ENCODE results near the gene PREX1.

Gene PREX1

DNA sequence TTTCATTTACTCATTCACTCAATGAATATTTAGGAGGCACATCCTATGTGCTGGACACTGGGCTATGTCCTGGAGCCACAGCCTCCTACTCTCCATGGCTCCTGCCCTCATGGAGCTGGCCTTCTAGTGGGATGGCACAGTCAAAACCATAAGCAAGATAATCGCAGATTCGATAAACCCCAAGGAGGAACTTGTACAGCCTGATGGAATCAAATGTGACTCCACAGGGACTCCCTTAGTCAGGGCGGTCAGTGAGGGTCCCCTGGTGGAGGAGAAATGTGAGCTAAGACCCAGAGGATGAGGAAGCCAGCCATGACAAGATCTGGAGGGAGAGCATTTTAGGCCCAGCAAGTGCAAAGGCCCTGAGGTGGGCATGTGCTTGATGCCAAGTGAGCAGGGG, 211.9 kb downstream of the PREX1 start:
- in situ Hi-C loops (cut with MboI; ENCODE audit: low sequenced_read_pairs): no loop called here

DNA sequence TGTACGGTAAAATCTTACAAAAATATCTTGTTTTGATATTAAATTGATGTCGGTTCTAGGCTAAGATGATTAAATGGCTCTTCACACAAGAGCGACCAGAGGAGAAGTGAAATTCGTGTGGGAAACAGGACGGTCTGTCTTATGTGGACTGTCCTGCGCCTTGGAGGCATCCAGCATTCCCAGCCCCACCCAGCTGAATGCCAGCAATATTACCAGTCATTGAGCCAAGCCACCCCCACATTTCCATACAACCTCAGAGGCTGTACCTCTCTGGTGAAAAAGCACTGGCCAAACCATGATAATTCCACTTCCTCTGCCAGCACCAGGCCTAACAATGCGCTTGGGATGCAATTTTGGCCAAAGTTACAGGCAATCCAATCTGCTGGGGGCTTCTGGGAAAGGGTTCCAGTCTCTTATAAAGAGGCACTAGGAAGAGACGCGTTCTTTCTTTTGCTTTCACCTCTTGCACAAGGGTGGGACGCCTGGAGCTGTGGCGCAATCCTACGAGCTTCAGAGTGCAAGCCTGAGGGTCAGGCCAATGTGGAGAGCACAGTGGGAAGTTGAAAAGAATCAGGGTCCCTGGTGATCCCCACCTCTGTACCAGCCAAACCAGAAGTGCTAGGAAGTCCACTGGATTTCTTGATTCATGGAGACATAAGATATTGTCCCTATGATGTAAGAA, 213.1 kb downstream of the PREX1 start:
- in situ Hi-C loops (cut with MboI; ENCODE audit: low sequenced_read_pairs): no loop called here

DNA sequence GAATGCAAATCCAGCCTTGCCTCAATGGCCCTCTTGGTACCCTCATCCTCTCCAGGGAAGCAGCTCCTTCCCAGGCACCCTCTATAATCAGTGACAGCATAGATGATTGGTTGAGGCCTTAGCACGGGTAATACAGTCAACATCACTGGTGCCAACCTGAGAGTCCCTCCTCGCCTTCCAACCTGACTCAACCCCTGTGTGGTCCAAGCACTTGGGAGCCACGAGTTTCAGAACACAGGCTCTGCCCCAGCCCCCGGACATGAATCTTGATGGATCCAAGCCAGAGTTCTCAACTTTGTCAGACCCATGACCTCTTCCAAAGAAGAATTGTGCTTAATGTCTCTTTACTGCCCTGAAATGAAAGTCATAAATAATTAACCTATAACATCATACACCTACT, 213.9 kb downstream of the PREX1 start:
- in situ Hi-C loops (cut with MboI; ENCODE audit: low sequenced_read_pairs): no loop called here

DNA sequence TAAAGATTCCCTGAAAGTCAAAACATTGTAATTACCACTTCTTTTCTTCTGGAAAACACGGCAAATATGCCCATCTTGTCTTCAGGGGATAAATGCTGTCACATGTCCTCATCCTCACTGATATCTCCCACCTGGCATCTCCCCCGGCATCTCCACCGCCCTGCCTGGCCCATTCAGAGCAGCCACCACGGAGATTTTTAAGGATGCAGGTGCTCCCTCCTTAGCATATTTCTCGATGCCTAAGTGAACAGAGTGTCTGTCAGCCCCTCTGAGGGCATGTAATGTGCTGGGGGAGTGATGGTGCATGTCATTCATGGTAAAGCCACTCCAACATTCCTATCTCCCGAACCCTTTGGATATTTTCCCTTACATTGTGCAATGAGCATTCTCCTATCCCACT, 215.5 kb downstream of the PREX1 start:
- in situ Hi-C loops (cut with MboI; ENCODE audit: low sequenced_read_pairs): no loop called here

DNA sequence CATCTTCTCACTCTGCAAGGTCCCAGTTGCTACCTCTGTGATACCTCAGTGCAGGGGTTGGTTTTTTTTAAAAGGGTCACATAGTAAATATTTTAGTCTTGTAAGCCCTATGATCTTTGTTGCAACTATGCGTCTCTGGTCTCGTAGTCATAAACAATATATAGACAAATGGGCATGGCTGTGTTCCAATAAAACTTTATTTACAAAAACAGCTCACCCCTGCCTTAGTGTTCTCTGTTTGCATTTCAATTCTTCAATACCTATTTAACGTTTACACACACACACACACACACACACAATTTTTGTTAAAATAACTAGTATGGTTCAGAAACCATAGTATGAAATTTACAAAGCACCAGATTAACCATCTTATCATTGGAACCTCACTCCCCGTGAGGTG, 216.8 kb downstream of the PREX1 start:
- in situ Hi-C loops (cut with MboI; ENCODE audit: low sequenced_read_pairs): no loop called here

DNA sequence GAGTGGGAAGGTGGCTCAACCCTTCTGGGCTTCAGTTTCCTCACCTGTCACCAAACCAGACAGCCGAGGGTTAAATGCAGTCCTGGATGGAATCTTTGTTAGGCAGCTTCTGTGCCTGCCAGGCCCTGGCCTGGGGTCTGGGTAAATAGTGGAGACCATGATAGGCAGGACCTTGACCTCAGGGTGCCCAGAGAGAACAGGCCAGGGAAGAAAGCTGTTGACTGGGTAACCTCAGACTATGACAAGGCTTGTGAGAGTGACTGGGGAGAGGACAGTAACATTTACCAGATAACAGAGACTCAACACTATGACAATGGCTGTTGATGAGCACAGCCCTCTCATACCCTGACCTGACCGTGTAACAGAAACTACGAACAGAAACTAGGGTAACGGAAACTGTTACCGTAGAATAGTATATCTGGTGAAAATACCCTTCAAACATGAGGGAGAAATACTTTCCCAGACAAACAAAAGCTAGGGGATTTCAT, 218.3 kb downstream of the PREX1 start:
- in situ Hi-C loops (cut with MboI; ENCODE audit: low sequenced_read_pairs): no loop called here

DNA sequence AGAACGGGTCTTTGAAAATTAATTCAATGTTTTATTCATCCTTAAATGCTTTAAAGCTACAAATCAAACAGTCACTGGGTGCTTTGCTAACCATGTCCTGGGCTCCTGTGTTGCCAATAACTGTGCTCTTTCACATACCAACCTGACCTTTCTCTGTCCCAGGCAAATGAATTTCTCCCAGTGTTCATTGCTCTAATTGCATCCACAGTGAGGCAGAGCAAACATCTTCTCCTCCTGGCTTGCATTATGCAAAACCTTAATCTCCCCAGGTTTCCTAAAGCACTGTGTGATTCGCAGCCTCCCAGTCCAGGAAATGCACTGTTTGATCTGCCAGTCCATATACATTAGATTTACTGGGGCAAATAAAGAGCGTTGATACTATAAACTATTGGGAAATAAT, 219.0 kb downstream of the PREX1 start:
- in situ Hi-C loops (cut with MboI; ENCODE audit: low sequenced_read_pairs): no loop called here

DNA sequence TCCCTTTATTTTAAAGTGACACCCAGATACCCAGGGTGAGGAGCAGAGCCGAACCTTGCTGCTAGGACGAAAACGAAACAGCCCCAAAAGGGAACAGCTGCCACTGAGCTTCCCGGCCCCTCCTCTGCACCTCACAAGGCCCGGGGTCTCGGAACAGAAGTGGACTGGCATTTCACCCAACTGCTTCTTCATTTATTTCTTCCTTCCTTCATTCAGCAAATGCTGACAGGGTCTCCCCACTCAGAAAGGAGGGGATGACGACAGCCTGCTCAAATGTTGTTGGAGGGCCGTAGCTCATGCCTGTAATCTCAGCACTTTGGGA, 220.3 kb downstream of the PREX1 start:
- in situ Hi-C loops (cut with MboI; ENCODE audit: low sequenced_read_pairs): no loop called here

DNA sequence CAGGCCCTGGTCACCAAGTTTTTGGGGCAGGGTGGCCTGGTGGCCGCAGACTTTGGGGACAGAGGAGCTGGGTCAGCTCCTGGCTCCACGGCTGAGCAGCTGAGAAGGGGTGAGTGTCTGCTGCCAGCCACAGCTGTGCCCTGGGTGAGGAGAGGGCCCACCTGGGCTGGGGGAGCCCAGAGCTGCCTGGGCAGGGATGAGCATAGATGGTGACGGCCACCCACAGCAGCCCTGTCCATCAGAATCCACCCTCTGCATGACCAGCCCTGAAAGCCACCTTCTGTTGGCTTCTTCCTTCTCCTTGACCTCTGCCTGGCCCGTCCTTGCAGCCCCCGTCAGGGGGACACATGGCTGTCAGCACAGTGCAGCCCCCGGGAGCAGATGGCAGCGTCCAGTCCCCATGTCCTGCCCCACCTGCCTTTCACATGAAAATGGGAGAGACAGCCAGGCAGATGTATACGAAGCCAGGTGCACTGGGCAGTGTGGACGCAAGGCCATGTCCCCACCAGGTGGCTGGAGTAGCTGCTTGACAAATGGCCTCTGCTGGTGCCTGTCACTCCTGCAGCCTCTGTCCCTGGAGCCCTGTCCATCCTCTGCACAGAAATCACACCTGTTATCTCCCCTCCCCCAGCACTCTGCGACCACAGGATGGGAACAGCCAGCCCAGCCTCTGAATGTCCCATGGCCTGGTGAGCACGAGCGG, 220.8 kb downstream of the PREX1 start:
- in situ Hi-C loops (cut with MboI; ENCODE audit: low sequenced_read_pairs): no loop called here

DNA sequence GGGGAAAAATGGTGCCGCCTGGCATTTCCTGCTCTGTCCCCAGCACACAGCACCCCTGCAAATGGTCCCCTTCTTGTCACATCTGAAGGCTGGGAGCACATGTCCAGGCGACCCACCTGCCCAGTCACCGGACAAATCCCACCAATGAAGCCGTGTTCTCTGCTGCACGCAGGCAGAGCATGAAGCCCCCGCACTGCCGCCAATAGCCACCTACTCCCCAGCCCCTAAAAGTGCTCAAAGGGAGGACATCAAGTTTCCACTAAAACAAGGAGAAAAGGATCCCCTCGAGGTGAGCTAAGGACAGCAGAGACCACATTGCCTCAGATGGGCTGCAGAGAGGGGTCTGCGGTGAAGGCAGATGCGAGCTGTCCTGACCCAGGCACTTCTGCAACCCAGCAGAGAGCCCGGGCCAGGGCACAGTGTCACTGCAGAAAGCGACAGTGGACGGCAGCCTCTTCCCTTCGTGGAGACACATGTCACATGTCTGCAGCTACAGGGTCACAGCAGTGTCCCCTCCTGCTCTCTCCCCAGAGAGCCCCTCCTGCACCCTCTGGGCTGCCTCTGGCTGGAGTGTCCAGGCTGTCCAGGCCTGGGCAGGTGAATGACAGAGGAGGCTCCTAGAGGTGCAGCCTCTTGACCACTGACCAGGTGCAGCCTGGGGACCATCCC, 221.5 kb downstream of the PREX1 start:
- in situ Hi-C loops (cut with MboI; ENCODE audit: low sequenced_read_pairs): no loop called here

DNA sequence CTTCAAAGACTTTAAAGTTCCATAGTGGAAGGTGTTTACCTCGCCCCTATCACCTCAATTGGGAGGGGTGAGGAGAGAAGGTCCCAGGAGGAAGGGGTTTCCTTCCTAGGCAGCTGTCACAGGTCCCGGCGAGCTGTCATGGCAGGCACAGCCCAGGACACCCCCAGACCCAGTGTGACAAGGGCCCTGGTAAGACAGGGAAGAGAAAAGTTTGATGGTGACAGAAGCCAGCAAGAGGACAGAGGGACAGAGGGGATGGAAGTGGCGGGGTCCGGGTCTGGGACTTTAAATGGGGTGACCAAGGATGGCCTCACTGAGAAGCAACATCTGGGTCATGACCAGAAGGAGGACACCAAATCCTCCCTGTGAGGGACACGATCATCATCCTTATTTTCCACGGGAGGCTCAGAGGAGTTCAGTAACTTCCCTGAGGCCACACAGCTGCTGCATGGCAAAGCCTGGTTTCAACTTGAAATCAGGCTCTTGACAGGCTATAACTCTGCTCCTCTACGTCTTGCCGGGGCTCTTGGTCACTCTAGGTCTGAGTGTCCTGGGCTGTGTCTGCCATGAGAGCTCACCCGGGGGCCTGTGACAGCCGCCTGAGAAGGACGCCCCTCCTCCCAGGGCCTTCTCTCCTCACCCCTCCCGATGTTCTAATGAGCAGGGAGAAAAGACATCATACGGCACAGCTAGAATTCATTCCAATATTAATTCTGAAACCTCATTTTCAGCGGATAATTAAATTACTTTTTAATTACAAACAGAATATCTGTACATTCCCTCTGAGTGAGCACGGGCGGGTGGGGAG, 222.2 kb downstream of the PREX1 start:
- in situ Hi-C loops (cut with MboI; ENCODE audit: low sequenced_read_pairs): no loop called here

DNA sequence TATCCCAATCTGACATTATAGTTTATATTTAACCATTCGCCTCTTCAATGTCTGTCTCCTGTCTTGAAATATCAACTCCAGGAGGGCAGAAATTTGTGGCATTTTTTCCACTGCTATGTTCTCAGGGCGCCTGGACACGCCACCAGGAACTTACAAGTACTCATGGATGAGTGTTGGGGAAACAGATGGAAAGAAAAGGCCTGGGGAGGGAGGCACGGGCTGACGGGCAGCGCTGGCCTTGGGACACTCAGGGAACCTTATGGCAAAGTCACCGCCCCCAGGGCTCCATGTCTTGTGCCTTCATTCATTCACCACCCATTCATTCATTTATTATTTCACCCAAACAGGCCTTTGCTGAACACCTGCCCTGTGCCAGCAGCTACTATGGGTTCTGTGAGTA, 222.9 kb downstream of the PREX1 start:
- in situ Hi-C loops (cut with MboI; ENCODE audit: low sequenced_read_pairs): no loop called here

DNA sequence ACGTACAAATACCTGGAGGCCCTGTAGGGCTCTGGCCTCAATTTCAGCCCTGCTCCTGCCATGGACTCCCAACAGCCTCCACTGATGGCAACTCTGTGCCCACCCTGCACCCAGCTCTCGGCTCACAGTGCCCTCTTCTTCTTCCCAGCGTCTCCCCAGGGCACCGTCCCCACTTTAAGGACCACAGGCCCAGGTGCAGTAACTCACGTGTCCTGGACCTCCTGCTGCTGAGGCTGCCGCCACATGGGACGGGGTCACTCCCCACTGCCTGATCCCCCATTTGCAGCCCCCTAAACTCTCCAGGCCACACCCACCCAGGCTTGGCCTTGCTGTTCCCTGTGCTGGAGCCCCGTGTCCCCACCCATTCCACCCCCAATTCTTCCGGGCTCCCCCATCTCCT, 223.4 kb downstream of the PREX1 start:
- in situ Hi-C loops (cut with MboI; ENCODE audit: low sequenced_read_pairs): no loop called here

DNA sequence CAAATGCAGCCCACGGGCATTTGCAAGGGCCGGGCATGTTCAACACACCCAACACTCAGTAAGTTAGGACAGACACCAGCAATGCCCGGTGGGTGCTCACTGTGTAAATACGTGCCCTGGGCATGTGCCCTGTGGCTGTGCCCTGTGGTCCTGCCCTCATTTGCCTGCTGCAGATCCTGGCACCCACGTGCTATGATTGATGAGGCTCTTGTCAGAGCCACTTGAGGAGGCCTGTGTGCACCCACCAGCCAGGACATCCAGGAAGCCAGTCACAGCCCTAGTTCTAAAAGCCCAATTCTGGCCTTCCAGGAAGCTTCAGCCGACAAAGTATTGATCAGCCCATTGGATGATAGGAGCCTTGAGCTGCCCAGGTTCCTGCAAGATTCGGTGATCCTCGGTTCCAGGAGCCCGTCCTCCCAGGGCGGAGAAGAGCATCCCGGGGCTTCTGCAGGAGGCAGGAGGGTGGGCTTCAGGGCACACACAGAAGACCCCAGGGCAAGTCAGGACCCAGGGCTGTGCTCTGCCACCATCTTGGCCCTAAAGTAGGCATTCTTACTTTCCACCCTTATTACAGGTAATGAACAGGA, 223.9 kb downstream of the PREX1 start:
- in situ Hi-C loops (cut with MboI; ENCODE audit: low sequenced_read_pairs): no loop called here

DNA sequence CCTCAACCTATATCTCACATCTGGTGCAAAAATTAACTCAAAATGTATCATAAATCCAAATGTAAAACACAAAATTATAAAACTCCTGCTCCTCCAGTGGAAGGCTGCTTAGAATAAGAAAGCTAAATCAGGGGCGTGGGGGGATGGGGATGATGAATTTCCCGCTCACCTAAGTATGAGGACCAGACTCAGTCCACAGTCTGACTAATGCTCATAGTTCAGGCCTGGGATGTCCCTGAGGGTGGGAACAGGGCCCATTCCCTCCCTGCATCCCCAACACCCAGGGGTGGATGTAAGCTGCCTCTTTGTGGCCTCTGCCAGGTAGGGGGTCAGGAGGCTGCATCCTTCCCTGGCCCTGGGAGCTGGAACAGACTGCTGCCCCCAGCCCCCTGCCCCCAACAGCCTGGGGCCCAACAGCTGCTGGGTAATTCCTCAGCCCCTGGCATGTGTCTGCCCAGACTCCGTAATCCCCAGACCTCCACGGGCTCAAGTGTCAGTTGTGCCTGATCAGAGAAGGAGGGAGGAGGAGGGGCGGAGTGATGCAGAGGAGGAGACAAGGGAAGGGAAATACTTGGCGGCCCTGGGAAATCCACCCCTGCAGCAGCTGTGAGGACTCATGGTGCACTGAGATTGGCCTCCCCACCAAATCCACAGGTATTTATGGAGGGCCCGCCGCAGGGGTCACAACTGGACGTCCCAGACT, 224.5 kb downstream of the PREX1 start:
- in situ Hi-C loops (cut with MboI; ENCODE audit: low sequenced_read_pairs): no loop called here

DNA sequence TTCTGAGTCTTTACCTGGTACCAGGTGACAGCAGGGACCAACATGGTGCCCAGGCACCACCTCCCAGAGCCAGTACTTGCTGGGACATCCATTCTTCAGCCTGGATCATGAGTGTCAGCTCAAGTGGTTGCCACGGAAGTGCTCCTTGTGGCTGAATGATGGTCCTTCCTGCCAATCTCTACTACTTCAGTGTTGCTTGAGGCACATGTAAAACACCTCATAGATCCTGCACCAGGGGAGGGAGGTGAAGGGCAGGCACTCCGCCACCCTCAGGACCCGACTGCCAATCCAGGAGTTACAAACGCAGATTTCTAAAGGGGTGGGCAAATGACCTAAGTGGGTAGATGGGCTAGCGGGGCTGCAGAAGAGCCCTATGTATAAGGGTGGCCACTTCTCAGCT, 226.0 kb downstream of the PREX1 start:
- in situ Hi-C loops (cut with MboI; ENCODE audit: low sequenced_read_pairs): no loop called here

DNA sequence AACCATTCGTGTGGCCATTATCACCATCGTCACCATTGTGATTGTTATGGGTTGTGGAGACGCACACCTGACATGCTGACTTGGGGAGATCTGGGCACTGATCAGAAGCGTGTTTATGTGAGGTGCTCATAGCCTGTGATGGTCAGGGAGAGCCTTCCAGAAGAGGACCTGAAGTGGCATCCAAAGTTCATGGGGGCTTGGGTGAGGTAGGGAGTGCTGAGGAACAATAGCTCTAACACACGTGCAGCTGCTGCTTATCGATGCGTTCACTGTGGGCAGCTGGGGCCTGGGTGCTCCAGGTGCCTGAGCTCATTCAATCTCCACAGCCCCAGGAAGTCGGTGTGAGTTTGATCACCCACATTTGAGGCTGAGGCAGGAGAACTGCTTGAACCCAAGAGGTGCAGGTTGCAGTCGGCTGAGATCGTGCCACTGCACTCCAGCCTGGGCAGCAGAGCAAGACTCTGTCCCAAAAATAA, 227.3 kb downstream of the PREX1 start:
- in situ Hi-C loops (cut with MboI; ENCODE audit: low sequenced_read_pairs): no loop called here

DNA sequence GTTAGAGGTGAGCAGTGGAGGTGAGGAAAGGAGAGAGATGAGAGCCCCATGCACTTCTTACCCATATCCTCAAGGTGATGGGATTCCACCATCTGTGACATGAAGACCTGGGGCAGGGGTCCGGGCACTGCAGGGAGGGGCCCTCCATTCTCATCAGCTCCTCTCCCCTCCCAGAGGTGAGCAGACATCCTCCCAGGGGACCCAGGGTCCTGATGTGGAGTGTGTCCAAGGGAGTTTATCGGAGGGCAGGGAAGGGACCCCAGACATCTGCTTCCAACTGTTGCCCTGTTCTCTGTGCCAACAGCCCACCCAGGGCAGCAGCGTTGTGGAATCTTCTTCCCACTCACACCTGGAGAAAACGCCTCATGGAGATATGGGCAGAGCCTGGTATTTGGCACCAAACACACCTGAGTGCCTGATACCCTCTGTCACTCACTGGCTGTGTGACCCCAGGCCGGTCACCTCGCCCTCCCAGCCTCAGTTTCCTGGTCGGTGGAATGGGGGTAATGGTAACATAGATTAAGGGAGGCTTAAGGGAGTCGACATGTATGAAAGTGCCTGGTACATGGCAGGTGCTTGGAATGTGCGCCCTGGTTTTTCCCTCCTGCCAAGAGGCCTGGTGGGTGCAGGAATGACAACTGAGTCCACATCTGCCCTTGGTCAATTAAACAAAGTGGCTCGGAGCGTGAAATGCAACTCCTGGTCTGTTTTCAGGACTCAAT, 227.9 kb downstream of the PREX1 start:
- in situ Hi-C loops (cut with MboI; ENCODE audit: low sequenced_read_pairs): no loop called here

DNA sequence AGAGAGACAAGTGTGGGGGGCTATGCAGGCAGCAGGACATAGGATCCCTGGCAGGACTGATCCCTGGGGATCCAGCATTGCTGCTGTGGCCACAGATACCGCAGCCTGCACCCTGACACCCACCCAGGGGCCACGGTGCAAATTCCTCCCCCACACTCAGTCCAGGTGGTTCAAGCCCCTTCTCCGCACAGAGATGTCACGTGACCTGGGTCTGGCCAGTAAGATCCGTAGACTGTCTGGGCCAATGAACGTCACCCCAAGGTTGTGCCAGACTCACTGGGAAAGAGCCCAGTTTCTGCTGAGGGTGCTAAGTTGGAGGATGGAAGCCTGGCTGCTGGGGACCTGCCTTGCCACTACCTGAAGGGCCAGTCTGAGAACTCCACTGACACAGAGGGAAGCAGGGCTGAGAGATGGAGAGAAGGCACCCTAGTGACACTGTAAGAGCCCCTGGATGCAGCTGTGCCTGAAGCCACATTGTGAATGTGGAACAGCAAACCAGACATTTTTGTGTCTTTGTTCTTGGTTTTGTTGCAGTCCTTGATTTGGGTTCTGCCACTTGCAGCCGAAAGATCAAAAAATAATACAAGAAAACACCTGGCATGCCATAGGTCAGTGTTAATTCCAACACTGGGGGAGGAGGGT, 228.6 kb downstream of the PREX1 start:
- in situ Hi-C loops (cut with MboI; ENCODE audit: low sequenced_read_pairs): no loop called here
